ENCODE data around the gene SLC35E1.

SLC35E1 gene

GRCh38 chr19:16601378-16602052 lies 29.3 kb upstream of the SLC35E1 start:
- DNase-seq (ENCODE audit: extremely low spot score), result no peak
- ChIA-PET CTCF (interaction anchor here (1.0 to 1.9 kb wide), 4 partner anchors 11 to 16 kb away, joined by 3 to 6 read pairs (median 4); no protein-coding TSS in a partner anchor), POLR2A (interaction anchor here (0.5 to 1.3 kb wide), 2 partner anchors 26 to 44 kb away, joined by 3 to 5 read pairs; partner anchors contain the start of gene MED26)
- TF ChIP-seq, protein P1, sequence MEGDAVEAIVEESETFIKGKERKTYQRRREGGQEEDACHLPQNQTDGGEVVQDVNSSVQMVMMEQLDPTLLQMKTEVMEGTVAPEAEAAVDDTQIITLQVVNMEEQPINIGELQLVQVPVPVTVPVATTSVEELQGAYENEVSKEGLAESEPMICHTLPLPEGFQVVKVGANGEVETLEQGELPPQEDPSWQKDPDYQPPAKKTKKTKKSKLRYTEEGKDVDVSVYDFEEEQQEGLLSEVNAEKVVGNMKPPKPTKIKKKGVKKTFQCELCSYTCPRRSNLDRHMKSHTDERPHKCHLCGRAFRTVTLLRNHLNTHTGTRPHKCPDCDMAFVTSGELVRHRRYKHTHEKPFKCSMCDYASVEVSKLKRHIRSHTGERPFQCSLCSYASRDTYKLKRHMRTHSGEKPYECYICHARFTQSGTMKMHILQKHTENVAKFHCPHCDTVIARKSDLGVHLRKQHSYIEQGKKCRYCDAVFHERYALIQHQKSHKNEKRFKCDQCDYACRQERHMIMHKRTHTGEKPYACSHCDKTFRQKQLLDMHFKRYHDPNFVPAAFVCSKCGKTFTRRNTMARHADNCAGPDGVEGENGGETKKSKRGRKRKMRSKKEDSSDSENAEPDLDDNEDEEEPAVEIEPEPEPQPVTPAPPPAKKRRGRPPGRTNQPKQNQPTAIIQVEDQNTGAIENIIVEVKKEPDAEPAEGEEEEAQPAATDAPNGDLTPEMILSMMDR (IDR thresholded peaks at IDR 0.05; ENCODE audit: control extremely low read depth, extremely low read depth, low read depth, missing control alignments), result no peak

DNA sequence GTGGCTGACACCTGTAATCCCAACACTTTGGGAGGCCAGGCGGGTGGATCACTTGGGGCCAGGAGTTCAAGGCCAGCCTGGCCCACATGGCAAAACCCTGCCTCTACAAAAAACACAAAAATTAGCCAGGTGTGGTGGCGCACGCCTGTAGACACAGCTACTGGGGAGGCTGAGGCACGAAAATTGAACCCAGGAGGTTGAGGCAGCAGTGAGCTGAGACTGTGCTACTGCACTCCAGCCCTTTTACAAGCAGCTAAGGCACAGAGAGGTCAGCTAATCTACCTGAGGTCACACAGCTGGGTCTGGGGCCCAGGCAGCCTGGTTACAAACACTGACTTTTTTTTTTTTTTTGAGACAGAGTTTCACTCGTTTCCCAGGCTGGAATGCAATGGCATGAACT lies 28.6 kb upstream of the SLC35E1 start:
- ChIA-PET POLR2A (interaction anchor here (0.7 to 1.3 kb wide), 2 partner anchors 27 to 1192 kb away, joined by 3 to 4 read pairs; partner anchors contain the start of gene MED26), CTCF (interaction anchor here (0.9 to 1.9 kb wide), 4 partner anchors 11 to 18 kb away, joined by 3 to 6 read pairs (median 4); no protein-coding TSS in a partner anchor)
- TF ChIP-seq, protein P1 (IDR thresholded peaks at IDR 0.05; ENCODE audit: control extremely low read depth, extremely low read depth, low read depth, missing control alignments), result no peak
- DNase-seq (ENCODE audit: extremely low spot score), result no peak

DNA sequence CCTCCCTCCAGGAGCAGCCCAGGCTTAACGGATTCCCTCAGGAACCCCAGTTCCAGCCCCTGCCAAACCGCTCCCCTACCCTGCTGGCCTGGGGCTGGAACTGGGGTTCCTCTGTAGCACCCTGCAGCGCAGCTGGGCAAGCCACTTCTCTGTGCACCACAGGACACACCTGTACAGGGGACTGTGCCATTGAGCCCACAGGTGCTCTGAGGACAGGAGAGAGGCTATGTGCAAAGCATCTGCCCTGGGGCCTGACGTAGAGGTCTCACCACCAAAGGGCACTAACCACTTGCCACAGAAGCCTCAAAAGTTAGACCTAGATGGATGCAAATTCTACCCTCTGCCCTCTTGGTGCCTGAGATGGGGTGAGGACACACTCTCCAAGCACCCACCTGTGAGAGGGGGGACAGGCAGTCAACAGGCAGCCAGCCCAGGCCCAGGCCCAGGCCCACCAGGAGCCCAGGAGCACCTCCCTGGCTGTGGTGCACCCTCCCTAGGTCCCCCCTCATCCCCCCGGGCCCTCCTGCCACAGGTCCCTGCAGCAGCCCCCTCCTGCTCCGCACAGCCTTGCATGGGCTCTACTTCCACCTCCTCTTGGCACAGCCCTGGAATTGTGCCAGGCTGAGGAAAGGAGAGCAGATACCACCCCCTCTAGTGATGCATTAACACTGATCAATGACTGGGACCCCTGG lies 27.6 kb upstream of the SLC35E1 start:
- no peak for DNase-seq (ENCODE audit: extremely low spot score)
- CTCF ChIA-PET, result interaction anchor here (0.7 to 1.9 kb wide), 3 partner anchors 11 to 19 kb away, joined by 3 to 5 read pairs (median 3); no protein-coding TSS in a partner anchor
- POLR2A ChIA-PET, result interaction anchor here (0.6 to 1.3 kb wide), 2 partner anchors 15 to 113 kb away, joined by 3 read pairs; no protein-coding TSS in a partner anchor
- TF ChIP-seq, protein P1 (IDR thresholded peaks at IDR 0.05; ENCODE audit: control extremely low read depth, extremely low read depth, low read depth, missing control alignments), result no peak

GRCh38 chr19:16598848-16599247 lies 26.6 kb upstream of the SLC35E1 start:
- ChIA-PET CTCF (interaction anchor here (0.7 kb wide), 1 partner anchor 10 kb away, joined by 3 read pairs; no protein-coding TSS in a partner anchor), POLR2A (interaction anchor here (0.6 to 1.3 kb wide), 2 partner anchors 14 to 403 kb away, joined by 3 to 4 read pairs; no protein-coding TSS in a partner anchor)
- DNase-seq (ENCODE audit: extremely low spot score), result no peak
- TF ChIP-seq, protein P1 (IDR thresholded peaks at IDR 0.05; ENCODE audit: control extremely low read depth, extremely low read depth, low read depth, missing control alignments), result no peak

DNA sequence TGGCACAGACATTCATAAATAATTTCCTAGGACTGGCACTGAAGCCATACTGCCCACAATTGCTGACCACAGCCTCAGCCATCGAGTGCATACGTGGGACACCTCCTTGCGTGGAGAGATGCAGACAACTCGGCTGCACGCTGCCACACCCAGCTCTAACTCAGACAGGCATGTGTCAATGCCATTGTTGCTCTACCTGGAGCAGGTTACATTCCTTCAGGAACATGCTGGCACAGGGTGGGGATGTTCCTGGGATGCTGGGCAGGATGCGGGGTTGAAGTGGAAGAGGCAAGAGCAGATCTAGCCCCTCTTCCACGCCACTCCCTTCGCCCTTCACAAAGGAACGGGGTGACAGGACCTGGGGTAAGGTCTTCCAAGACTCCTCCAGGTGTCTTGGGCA lies 24.2 kb upstream of the SLC35E1 start:
- TF ChIP-seq, protein P1 (IDR thresholded peaks at IDR 0.05; ENCODE audit: control extremely low read depth, extremely low read depth, low read depth, missing control alignments), result no peak
- ChIA-PET POLR2A (no interaction called here), CTCF (no interaction called here)
- no peak for DNase-seq (ENCODE audit: extremely low spot score)

- TF ChIP-seq, protein P1 (IDR thresholded peaks at IDR 0.05; ENCODE audit: control extremely low read depth, extremely low read depth, low read depth, missing control alignments), result no peak
- ChIA-PET POLR2A (no interaction called here), CTCF (no interaction called here)
- DNase-seq (ENCODE audit: extremely low spot score), result no peak
Measured at GRCh38 chr19:16595097-16595496, 22.9 kb upstream of the SLC35E1 start.
